SK-N-SH treated with all-trans-retinoic acid at 6 μM for 48 hours (cell line): ENCODE measurements around the gene TRIM65.

Experiments used
- ATAC-seq: fragments of 200-7000 bp; cut with Tn5 transposase; 3 replicates; pipeline ENCODE4 v1.9.1; 2020; ENCODE audit warnings: mild to moderate bottlenecking, moderate library complexity
- ARNTL ChIP-seq: fragments of 450-650 bp; formaldehyde crosslinking; IDR thresholded peaks from 2 replicates; pipeline ENCODE4 v1.5.0; 2020; ENCODE audit warnings: low read depth, mild to moderate bottlenecking, moderate library complexity, borderline replicate concordance
- BACH2 ChIP-seq: fragments of 250-450 bp; sonication (Bioruptor Pico); IDR thresholded peaks from 2 replicates; pipeline ENCODE4 v1.9.0; 2021; ENCODE audit warnings: mild to moderate bottlenecking, borderline replicate concordance
- CREB5 ChIP-seq: fragments of 250-450 bp; sonication (Bioruptor Pico); IDR thresholded peaks from 2 replicates; pipeline ENCODE4 v1.5.1; 2020; ENCODE audit warnings: low read depth, mild to moderate bottlenecking, moderate library complexity
- CSDC2 ChIP-seq: fragments of 250-450 bp; sonication (Bioruptor Pico); IDR thresholded peaks from 2 replicates; pipeline ENCODE4 v1.5.0; 2020; ENCODE audit warnings: mild to moderate bottlenecking, moderate library complexity
- CSRNP3 ChIP-seq: fragments of 250-450 bp; sonication (Bioruptor Pico); IDR thresholded peaks from 2 replicates; pipeline ENCODE4 v1.5.1; 2021; ENCODE audit warnings: mild to moderate bottlenecking, moderate library complexity
- ESRRG ChIP-seq: fragments of 250-450 bp; sonication (Bioruptor Pico); IDR thresholded peaks from 2 replicates; pipeline ENCODE4 v1.6.1; 2021; ENCODE audit warnings: mild to moderate bottlenecking
- GLIS3 ChIP-seq: fragments of 250-450 bp; sonication (Bioruptor Pico); IDR thresholded peaks from 2 replicates; pipeline ENCODE4 v1.5.0; 2020; ENCODE audit warnings: mild to moderate bottlenecking, moderate library complexity
- ISL1 ChIP-seq: fragments of 250-450 bp; sonication (Bioruptor Pico); IDR thresholded peaks from 2 replicates; pipeline ENCODE4 v2.1.2; 2022; ENCODE audit warnings: mild to moderate bottlenecking, moderate library complexity
- OSR1 ChIP-seq: fragments of 250-450 bp; sonication (Bioruptor Pico); IDR thresholded peaks from 2 replicates; pipeline ENCODE4 v1.8.0; 2022; ENCODE audit warnings: moderate library complexity, mild to moderate bottlenecking, inconsistent platforms
- PATZ1 ChIP-seq: fragments of 250-450 bp; sonication (Bioruptor Pico); IDR thresholded peaks from 2 replicates; pipeline ENCODE4 v1.8.0; 2020; ENCODE audit warnings: mild to moderate bottlenecking, moderate library complexity, borderline replicate concordance
- POU6F1 ChIP-seq: fragments of 250-450 bp; sonication (Bioruptor Pico); IDR thresholded peaks from 2 replicates; pipeline ENCODE4 v1.8.0; 2021; ENCODE audit warnings: low read depth, mild to moderate bottlenecking, moderate library complexity, borderline replicate concordance
- PPARA ChIP-seq: fragments of 250-450 bp; sonication (Bioruptor Pico); IDR thresholded peaks from 2 replicates; pipeline ENCODE4 v1.5.0; 2020; ENCODE audit warnings: mild to moderate bottlenecking, borderline replicate concordance
- RARB ChIP-seq: fragments of 250-450 bp; sonication (Bioruptor Pico); IDR thresholded peaks from 2 replicates; pipeline ENCODE4 v1.8.0; 2021; ENCODE audit warnings: mild to moderate bottlenecking, moderate library complexity
- SNAI2 ChIP-seq: fragments of 250-450 bp; sonication (Bioruptor Pico); IDR thresholded peaks from 2 replicates; pipeline ENCODE4 v1.5.0; 2020; ENCODE audit warnings: mild to moderate bottlenecking, moderate library complexity
- TCF4 ChIP-seq: fragments of 250-450 bp; sonication (Bioruptor Pico); IDR thresholded peaks from 2 replicates; pipeline ENCODE4 v1.8.0; 2021; ENCODE audit warnings: mild to moderate bottlenecking, moderate library complexity, borderline replicate concordance
- TOX ChIP-seq: fragments of 250-450 bp; sonication (Bioruptor Pico); IDR thresholded peaks from 2 replicates; pipeline ENCODE4 v1.8.0; 2021; ENCODE audit warnings: mild to moderate bottlenecking, moderate library complexity, borderline replicate concordance
- TSHZ2 ChIP-seq: fragments of 250-450 bp; sonication (Bioruptor Pico); IDR thresholded peaks from 2 replicates; pipeline ENCODE4 v1.5.0; 2020; ENCODE audit warnings: mild to moderate bottlenecking, moderate library complexity
- ZC3H10 ChIP-seq: fragments of 250-450 bp; sonication (Bioruptor Pico); IDR thresholded peaks from 2 replicates; pipeline ENCODE4 v1.5.1; 2021; ENCODE audit warnings: mild to moderate bottlenecking, moderate library complexity
- ZFP3 ChIP-seq: fragments of 250-450 bp; sonication (Bioruptor Pico); IDR thresholded peaks from 2 replicates; pipeline ENCODE4 v1.5.0; 2020; ENCODE audit warnings: mild to moderate bottlenecking, moderate library complexity
- ZFP30 ChIP-seq: fragments of 450-650 bp; formaldehyde crosslinking; IDR thresholded peaks from 2 replicates; pipeline ENCODE4 v1.5.0; 2022; ENCODE audit warnings: mild to moderate bottlenecking, moderate library complexity
- ZNF565 ChIP-seq: fragments of 450-650 bp; formaldehyde crosslinking; conservative IDR thresholded peaks from 2 replicates; pipeline ENCODE4 v1.5.0; 2020; ENCODE audit warnings: low read depth, mild to moderate bottlenecking, moderate library complexity

The TRIM65 gene

GRCh38 chr17:75921596-75921995 lies 24.8 kb upstream of the TRIM65 start:
- TF ChIP-seq ZFP30 (CRISPR knock-in tag) (no peak), CSRNP3 (CRISPR knock-in tag) (no peak), ESRRG (no peak), POU6F1 (no peak), ZNF565 (CRISPR knock-in tag) (no peak), RARB (CRISPR knock-in tag) (no peak), BACH2 (CRISPR knock-in tag) (no peak), TSHZ2 (no peak), ISL1 (CRISPR knock-in tag) (no peak), SNAI2 (CRISPR knock-in tag) (no peak), CSDC2 (no peak), CREB5 (no peak), GLIS3 (no peak), OSR1 (no peak), TOX (CRISPR knock-in tag) (no peak), PATZ1 (CRISPR knock-in tag) (no peak), ARNTL (CRISPR knock-in tag) (no peak), ZFP3 (CRISPR knock-in tag) (no peak), PPARA (CRISPR knock-in tag) (no peak), ZC3H10 (no peak)
- ATAC-seq, result no peak

- ATAC-seq, result no peak
- TF ChIP-seq ZNF565 (CRISPR knock-in tag) (no peak), TOX (CRISPR knock-in tag) (no peak), BACH2 (CRISPR knock-in tag) (no peak), CSRNP3 (CRISPR knock-in tag) (no peak), TCF4 (CRISPR knock-in tag) (no peak), CSDC2 (no peak), ZFP3 (CRISPR knock-in tag) (no peak)
These were observed 23.4 kb upstream of the TRIM65 start for GRCh38 chr17:75920045-75920560.
